ENCODE results near the gene AKAP8L. TPM values are rescaled to one million over a fixed set of nuclear protein-coding genes. Genes with fewer than 3 reads are reported as not detected.

The AKAP8L gene
- total RNA-seq, 1 donor from 2014 or later: 82.5 TPM

GRCh38 chr19:15437355-15438123 lies 18.8 kb upstream of the AKAP8L start:
- intact Hi-C loops (cut with micrococcal nuclease): no loop called here
- ATAC-seq: no peak
- DNase-seq: no peak

GRCh38 chr19:15436826-15437110 lies 18.0 kb upstream of the AKAP8L start:
- intact Hi-C loops (cut with micrococcal nuclease): no loop called here
- no peak for ATAC-seq
- DNase-seq: no peak

- DNase-seq: no peak
- ATAC-seq: no peak
- intact Hi-C loops (cut with micrococcal nuclease): no loop called here
Observed at GRCh38 chr19:15436012-15436825, 17.4 kb upstream of the AKAP8L start.

- intact Hi-C loops (cut with micrococcal nuclease): no loop called here
- ATAC-seq (no peak), DNase-seq (peak; percentile 27)
Observed at GRCh38 chr19:15433519-15434069, 14.8 kb upstream of the AKAP8L start.

- intact Hi-C loops (cut with micrococcal nuclease): no loop called here
- peak; percentile 96 for DNase-seq
- ATAC-seq: peak; percentile 92
Observed at GRCh38 chr19:15432629-15433518, 14.1 kb upstream of the AKAP8L start.

GRCh38 chr19:15432018-15432494 lies 13.3 kb upstream of the AKAP8L start:
- intact Hi-C loops (cut with micrococcal nuclease): no loop called here
- DNase-seq (peak; percentile 44), ATAC-seq (no peak)

- DNase-seq: no peak
- ATAC-seq: no peak
- intact Hi-C loops (cut with micrococcal nuclease): no loop called here
Observed at GRCh38 chr19:15431396-15432017, 12.7 kb upstream of the AKAP8L start.

GRCh38 chr19:15430526-15431120 lies 11.8 kb upstream of the AKAP8L start:
- DNase-seq (no peak), ATAC-seq (no peak)
- intact Hi-C loops (cut with micrococcal nuclease): no loop called here

GRCh38 chr19:15429825-15430467 lies 11.2 kb upstream of the AKAP8L start:
- no peak for ATAC-seq

GRCh38 chr19:15428956-15429824 lies 10.4 kb upstream of the AKAP8L start:
- DNase-seq (no peak), ATAC-seq (peak; percentile 15)
- intact Hi-C loops (cut with micrococcal nuclease): no loop called here

More at GRCh38 chr19:15429825-15430467, 11.2 kb upstream of the AKAP8L start:
- DNase-seq: no peak
- intact Hi-C loops (cut with micrococcal nuclease): no loop called here

GRCh38 chr19:15427991-15428471 lies 9.2 kb upstream of the AKAP8L start:
- DNase-seq (no peak), ATAC-seq (no peak)
- intact Hi-C loops (cut with micrococcal nuclease): no loop called here

- DNase-seq (no peak), ATAC-seq (no peak)
- intact Hi-C loops (cut with micrococcal nuclease): no loop called here
Observed at GRCh38 chr19:15427350-15427700, 8.5 kb upstream of the AKAP8L start.

- intact Hi-C loops (cut with micrococcal nuclease): no loop called here
- ATAC-seq: no peak
- DNase-seq: peak; percentile 28
Observed at GRCh38 chr19:15426485-15427349, 7.9 kb upstream of the AKAP8L start.

GRCh38 chr19:15425321-15425950 lies 6.6 kb upstream of the AKAP8L start:
- intact Hi-C loops (cut with micrococcal nuclease): no loop called here
- ATAC-seq: no peak
- no peak for DNase-seq

GRCh38 chr19:15424692-15425272 lies 6.0 kb upstream of the AKAP8L start:
- ATAC-seq (no peak), DNase-seq (no peak)
- intact Hi-C loops (cut with micrococcal nuclease): no loop called here
